Neural cell (in vitro differentiated cells): Measurements from ENCODE around the gene PCBD1.

Experiments
- POLR2AphosphoS5 ChIP-seq: IDR thresholded peaks from 2 replicates; pipeline ENCODE4 v1.6.1; 2012
- RAD21 ChIP-seq: fragments of 450-650 bp; conservative IDR thresholded peaks from 2 replicates; pipeline ENCODE4 v1.6.1; 2014; ENCODE audit warnings: antibody characterized with exemption, mild to moderate bottlenecking, moderate library complexity
- SMC3 ChIP-seq: fragments of 450-650 bp; conservative IDR thresholded peaks from 2 replicates; pipeline ENCODE4 v1.6.1; 2014; ENCODE audit warnings: antibody characterized with exemption, mild to moderate bottlenecking, moderate library complexity; ENCODE audit not compliant: poor library complexity
- TAF1 ChIP-seq: IDR thresholded peaks from 2 replicates; pipeline ENCODE4 v1.6.1; 2012; ENCODE audit warnings: low read depth
- TF ChIP-seq, protein P1 (sequence below): fragments of 450-650 bp; IDR thresholded peaks from 2 replicates; pipeline ENCODE4 v1.5.1; 2014; ENCODE audit warnings: antibody characterized with exemption, mild to moderate bottlenecking, moderate library complexity; ENCODE audit not compliant: poor library complexity, severe bottlenecking
- TF ChIP-seq, protein P2 (sequence below): IDR thresholded peaks from 2 replicates; pipeline ENCODE4 v1.6.1; 2012; ENCODE audit warnings: borderline replicate concordance

DNA sequence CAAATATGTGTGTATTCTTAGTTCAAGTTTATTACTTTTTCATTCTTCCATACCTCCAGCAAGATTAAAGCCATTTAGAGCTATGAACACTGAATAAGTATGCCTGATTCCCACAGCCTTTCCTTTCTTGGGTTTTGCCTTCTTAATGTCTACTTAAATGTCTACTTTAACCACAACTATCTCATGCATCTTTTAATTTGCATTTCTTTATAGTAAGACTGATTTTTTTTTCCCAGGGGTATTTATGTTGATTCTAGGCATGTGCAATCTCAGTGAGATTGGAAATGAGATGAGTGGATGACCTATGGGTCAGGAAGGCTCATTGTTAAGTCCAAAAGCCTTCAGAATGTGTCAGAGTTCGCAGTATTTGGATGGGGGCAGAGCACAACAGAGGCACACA is 3.6 kb downstream of the PCBD1 start:
- TF ChIP-seq SMC3 (no peak), POLR2AphosphoS5 (no peak), RAD21 (no peak), TAF1 (no peak)
- TF ChIP-seq, protein P1, sequence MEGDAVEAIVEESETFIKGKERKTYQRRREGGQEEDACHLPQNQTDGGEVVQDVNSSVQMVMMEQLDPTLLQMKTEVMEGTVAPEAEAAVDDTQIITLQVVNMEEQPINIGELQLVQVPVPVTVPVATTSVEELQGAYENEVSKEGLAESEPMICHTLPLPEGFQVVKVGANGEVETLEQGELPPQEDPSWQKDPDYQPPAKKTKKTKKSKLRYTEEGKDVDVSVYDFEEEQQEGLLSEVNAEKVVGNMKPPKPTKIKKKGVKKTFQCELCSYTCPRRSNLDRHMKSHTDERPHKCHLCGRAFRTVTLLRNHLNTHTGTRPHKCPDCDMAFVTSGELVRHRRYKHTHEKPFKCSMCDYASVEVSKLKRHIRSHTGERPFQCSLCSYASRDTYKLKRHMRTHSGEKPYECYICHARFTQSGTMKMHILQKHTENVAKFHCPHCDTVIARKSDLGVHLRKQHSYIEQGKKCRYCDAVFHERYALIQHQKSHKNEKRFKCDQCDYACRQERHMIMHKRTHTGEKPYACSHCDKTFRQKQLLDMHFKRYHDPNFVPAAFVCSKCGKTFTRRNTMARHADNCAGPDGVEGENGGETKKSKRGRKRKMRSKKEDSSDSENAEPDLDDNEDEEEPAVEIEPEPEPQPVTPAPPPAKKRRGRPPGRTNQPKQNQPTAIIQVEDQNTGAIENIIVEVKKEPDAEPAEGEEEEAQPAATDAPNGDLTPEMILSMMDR, result no peak
- TF ChIP-seq, protein P2, sequence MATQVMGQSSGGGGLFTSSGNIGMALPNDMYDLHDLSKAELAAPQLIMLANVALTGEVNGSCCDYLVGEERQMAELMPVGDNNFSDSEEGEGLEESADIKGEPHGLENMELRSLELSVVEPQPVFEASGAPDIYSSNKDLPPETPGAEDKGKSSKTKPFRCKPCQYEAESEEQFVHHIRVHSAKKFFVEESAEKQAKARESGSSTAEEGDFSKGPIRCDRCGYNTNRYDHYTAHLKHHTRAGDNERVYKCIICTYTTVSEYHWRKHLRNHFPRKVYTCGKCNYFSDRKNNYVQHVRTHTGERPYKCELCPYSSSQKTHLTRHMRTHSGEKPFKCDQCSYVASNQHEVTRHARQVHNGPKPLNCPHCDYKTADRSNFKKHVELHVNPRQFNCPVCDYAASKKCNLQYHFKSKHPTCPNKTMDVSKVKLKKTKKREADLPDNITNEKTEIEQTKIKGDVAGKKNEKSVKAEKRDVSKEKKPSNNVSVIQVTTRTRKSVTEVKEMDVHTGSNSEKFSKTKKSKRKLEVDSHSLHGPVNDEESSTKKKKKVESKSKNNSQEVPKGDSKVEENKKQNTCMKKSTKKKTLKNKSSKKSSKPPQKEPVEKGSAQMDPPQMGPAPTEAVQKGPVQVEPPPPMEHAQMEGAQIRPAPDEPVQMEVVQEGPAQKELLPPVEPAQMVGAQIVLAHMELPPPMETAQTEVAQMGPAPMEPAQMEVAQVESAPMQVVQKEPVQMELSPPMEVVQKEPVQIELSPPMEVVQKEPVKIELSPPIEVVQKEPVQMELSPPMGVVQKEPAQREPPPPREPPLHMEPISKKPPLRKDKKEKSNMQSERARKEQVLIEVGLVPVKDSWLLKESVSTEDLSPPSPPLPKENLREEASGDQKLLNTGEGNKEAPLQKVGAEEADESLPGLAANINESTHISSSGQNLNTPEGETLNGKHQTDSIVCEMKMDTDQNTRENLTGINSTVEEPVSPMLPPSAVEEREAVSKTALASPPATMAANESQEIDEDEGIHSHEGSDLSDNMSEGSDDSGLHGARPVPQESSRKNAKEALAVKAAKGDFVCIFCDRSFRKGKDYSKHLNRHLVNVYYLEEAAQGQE, result no peak
